SK-N-MC (cell line): ENCODE measurements around the gene POLR1A.

Source experiments
- EZH2 ChIP-seq: fragments of 200-600 bp; sonication (generic); IDR thresholded peaks from one replicate; pipeline ENCODE4 v1.6.1; 2017; ENCODE audit warnings: antibody characterized with exemption
- POLR2AphosphoS5 ChIP-seq: IDR thresholded peaks from 2 replicates; pipeline ENCODE4 v1.6.1; 2012; ENCODE audit warnings: mild to moderate bottlenecking, low read depth, low read length, borderline replicate concordance

DNA sequence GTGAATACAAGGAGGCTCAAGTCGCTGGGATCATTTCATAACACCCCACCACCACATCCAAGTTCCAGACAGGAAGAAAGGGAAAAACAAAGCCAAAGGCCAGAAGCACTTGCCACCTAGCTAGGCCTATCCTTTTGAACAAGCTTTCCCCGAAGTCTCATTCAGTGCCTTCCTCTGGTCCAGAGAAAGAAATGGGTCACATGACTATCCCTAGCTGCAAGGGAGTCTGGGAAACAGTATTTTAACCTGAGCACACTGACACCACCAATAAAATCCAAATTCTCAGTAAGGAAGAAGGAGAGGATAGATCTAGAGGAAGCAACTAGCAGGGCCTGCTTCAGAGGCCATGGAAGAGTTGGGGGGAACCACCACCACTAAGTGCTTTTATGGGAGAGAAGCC is 91.2 kb downstream of the POLR1A start:
- no peak for TF ChIP-seq EZH2
- TF ChIP-seq POLR2AphosphoS5: no peak
